GM06990 (cell line): ENCODE data around the gene SCMH1.
"Not testable (repeated sequence)": the region's sequence is repeated elsewhere in the genome, so short reads cannot be mapped to it uniquely, and the experiment has no call there.

Source experiments
- DNase-seq: peaks from one replicate; pipeline ENCODE4 v3.0.0-alpha.2; 2011; ENCODE audit not compliant: insufficient read length; ENCODE audit errors: extremely low read depth
- H3K27me3 ChIP-seq: replicated peaks from 2 replicates; pipeline ENCODE4 v1.6.0; 2011; ENCODE audit warnings: low read length; ENCODE audit not compliant: control insufficient read depth, insufficient read depth
- H3K36me3 ChIP-seq: 2 replicates; pipeline ENCODE4 v1.5.1; 2011; ENCODE audit warnings: low read length; ENCODE audit not compliant: control insufficient read depth, insufficient read depth
- H3K4me3 ChIP-seq: replicated peaks from 2 replicates; pipeline ENCODE4 v1.5.1; 2011; ENCODE audit warnings: low read depth, mild to moderate bottlenecking, control low read depth, low read length
- CTCF ChIP-seq: IDR thresholded peaks from 2 replicates; pipeline ENCODE4 v1.5.1; 2011; ENCODE audit warnings: low read length, control low read depth, mild to moderate bottlenecking, inconsistent platforms; ENCODE audit not compliant: insufficient read depth, poor library complexity, severe bottlenecking

SCMH1 gene

GRCh38 chr1:41122148-41122547 is 120.0 kb downstream of the SCMH1 start:
- no peak for TF ChIP-seq CTCF
- H3K27me3 ChIP-seq: no peaks in the 10 kb centered on the region
- H3K36me3 ChIP-seq: no peaks in the 10 kb centered on the region; the same call in none of the 2 replicates
- H3K4me3 ChIP-seq: no peak overlapping the region
- DNase-seq: no peak

GRCh38 chr1:41118645-41119044 is 123.5 kb downstream of the SCMH1 start:
- DNase-seq: no peak
- Histone ChIP-seq H3K4me3 (no peak overlapping the region), H3K27me3 (no peaks in the 10 kb centered on the region), H3K36me3 (peaks cover 2% of the 10 kb centered on the region)
- no peak for TF ChIP-seq CTCF

- not testable (repeated sequence) for H3K27me3 ChIP-seq, DNase-seq, H3K36me3 ChIP-seq, H3K4me3 ChIP-seq
Measured at GRCh38 chr1:41117241-41117640, 124.9 kb downstream of the SCMH1 start.

GRCh38 chr1:41110736-41111135 is 131.4 kb downstream of the SCMH1 start:
- Histone ChIP-seq H3K27me3 (no peaks in the 10 kb centered on the region), H3K36me3 (peaks cover 4% of the 10 kb centered on the region), H3K4me3 (no peak overlapping the region)
- no peak for DNase-seq
- no peak for TF ChIP-seq CTCF

GRCh38 chr1:41110286-41110685 is 131.8 kb downstream of the SCMH1 start:
- H3K36me3 ChIP-seq: peaks cover 4% of the 10 kb centered on the region
- no peak for TF ChIP-seq CTCF
- H3K27me3 ChIP-seq: no peaks in the 10 kb centered on the region
- H3K4me3 ChIP-seq: no peak overlapping the region
- no peak for DNase-seq

GRCh38 chr1:41109310-41110197 is 132.6 kb downstream of the SCMH1 start:
- DNase-seq: no peak
- peaks cover 4% of the 10 kb centered on the region for H3K36me3 ChIP-seq
- no peaks in the 10 kb centered on the region for H3K27me3 ChIP-seq
- no peak overlapping the region for H3K4me3 ChIP-seq
- no peak for TF ChIP-seq CTCF
